Stimulated activated CD4-positive, alpha-beta T cell treated with anti-CD3 and anti-CD28 coated beads, Interleukin-4, amount 100 ng/mL, for 24 hours (primary cell): ENCODE results near the gene BLTP3B.

Source experiments
- DNase-seq: peaks from one replicate; pipeline ENCODE4 v3.0.0-alpha.2; 2020

The BLTP3B gene

DNA sequence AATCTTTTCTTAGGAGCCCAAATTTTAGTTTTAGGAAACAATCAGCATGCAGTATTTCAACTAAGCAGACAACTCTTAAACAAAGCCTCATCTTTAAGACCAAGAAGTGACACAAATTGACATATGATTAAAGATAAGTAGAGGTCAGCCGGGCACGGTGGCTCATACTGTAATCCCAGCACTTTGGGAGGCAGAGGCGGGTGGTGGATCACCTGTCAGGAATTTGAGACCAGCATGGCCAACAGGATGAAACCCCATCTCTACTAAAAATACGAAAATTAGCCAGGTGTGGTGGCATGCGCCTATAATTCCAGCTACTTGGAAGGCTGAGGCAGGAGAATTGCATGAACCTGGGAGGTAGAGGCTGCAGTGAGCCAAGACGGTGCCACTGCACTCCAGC is 35.8 kb downstream of the BLTP3B start:
- no peak for DNase-seq

- DNase-seq: no peak
Observed at GRCh38 chr12:100105661-100106060, 37.0 kb downstream of the BLTP3B start.

- no peak for DNase-seq
Observed at GRCh38 chr12:100101000-100101399, 41.7 kb downstream of the BLTP3B start.
